Measurements from ENCODE around the gene ZNF274. TPM values are rescaled to one million over a fixed set of nuclear protein-coding genes. Genes with fewer than 3 reads are reported as not detected.

The ZNF274 gene
- total RNA-seq, 4 donors from 2014 or later = 32.4 to 46.8 (median 39.7) TPM

DNA sequence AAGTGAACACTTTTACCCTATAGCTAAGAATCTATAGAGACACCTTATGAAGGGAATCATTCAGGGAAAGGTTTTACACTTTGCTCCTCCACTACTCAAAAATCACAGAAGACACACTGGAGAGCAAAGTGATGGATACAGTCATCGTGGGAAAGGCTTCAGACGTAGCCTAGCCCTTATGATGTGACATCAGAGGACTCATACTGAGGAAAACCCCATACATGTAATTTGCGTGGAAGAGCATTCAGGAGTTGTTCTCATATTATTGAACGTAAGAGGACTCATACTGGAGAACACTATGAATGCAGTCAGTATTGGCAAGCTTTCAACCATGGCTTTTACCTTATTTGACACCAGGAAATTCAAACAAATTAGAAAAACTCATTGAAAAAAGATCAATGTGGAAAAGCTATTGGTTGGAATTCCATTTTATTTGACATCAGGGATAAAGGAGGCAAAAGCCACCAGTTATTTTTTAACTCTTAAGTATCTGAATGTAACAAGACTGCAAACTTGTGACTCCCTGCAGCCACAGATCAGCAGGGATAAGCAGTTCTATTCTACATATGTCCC is 16.1 kb upstream of the ZNF274 start:
- Histone ChIP-seq H3K27me3 (no peaks in the 10 kb centered on the region), H3K4me1 (no peaks in the 10 kb centered on the region), H3K9me3 (peaks cover 0 to 83% (median 31%) of the 10 kb centered on the region in 4 donors), H3K27ac (no peak overlapping the region), H3K36me3 (no peaks in the 10 kb centered on the region), H3K4me3 (no peak overlapping the region)
- peak in 1 of 3 donors; percentile 4 for DNase-seq
- TF ChIP-seq POLR2A (IDR thresholded peaks at IDR 0.05) = no peak
- TF ChIP-seq, protein P1, sequence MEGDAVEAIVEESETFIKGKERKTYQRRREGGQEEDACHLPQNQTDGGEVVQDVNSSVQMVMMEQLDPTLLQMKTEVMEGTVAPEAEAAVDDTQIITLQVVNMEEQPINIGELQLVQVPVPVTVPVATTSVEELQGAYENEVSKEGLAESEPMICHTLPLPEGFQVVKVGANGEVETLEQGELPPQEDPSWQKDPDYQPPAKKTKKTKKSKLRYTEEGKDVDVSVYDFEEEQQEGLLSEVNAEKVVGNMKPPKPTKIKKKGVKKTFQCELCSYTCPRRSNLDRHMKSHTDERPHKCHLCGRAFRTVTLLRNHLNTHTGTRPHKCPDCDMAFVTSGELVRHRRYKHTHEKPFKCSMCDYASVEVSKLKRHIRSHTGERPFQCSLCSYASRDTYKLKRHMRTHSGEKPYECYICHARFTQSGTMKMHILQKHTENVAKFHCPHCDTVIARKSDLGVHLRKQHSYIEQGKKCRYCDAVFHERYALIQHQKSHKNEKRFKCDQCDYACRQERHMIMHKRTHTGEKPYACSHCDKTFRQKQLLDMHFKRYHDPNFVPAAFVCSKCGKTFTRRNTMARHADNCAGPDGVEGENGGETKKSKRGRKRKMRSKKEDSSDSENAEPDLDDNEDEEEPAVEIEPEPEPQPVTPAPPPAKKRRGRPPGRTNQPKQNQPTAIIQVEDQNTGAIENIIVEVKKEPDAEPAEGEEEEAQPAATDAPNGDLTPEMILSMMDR (IDR thresholded peaks at IDR 0.05) = no peak

DNA sequence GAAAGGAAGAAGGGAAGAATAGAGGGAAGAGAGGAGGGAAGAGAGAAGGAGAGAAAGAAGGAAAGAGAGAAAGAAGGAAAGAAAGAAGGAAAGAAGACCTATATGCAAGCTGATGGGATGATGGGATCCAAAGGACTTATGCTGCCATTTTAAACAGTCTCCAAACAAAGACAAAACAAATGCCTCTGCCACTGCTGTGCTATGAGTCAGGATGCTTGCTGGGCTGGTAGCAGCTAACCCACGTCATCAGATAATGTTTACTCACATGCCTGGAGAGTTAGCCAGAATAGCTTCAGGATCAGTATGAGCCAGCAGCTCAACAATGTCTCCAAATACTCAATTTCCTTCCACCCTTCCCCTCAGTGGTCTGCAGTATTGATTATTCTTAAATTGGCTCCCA is 12.0 kb upstream of the ZNF274 start:
- H3K27ac ChIP-seq = no peak overlapping the region
- H3K36me3 ChIP-seq = no peaks in the 10 kb centered on the region
- no peaks in the 10 kb centered on the region for H3K4me1 ChIP-seq
- no peak for TF ChIP-seq POLR2A (IDR thresholded peaks at IDR 0.05)
- TF ChIP-seq, protein P1 (IDR thresholded peaks at IDR 0.05) = no peak
- H3K4me3 ChIP-seq = no peak overlapping the region
- no peaks in the 10 kb centered on the region for H3K27me3 ChIP-seq
- H3K9me3 ChIP-seq = peaks cover 0 to 87% (median 33%) of the 10 kb centered on the region in 4 donors
- no peak for DNase-seq

DNA sequence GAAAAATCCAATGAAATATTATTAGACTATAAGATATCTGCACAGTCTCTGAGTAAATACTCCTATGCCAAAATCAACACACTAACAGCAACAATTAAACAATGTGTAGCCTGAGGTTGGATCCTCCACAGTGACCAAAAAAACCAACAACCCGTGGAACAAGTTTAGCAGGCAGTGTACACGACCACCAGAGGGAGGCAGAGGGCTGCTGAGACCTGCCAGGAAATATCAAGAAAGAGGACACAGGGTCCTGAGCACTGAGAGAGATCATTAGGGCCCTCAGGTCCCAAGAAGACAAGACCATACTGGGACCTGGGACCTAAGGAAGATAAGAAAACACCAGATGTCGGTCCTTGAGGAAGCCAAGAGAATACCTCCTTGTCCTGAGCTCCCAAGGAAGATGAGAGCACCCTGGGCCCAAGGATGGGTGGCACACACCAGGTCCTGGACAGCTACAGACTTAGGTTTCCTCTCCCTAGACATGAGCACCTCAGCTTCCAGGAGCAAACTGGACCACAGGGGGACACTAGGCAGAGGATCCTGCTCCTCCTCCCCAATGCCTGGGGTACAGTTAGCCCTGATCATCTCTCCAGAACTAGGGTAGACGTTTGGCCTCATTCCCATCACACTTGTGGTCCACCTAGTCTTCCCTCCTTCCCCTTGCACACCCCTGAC is 822 bp upstream of the ZNF274 start:
- H3K27me3 ChIP-seq = no peaks in the 10 kb centered on the region
- DNase-seq = peak in 2 of 3 donors; percentile 54 to 66
- TF ChIP-seq, protein P1 (IDR thresholded peaks at IDR 0.05) = peak; percentile 15 to 47 (median 30)
- no peak for TF ChIP-seq POLR2A (IDR thresholded peaks at IDR 0.05)
- H3K4me3 ChIP-seq = peak overlapping the region; percentile 75 to 84 (median 82)
- peak overlapping the region; percentile 88 to 99 (median 96) for H3K27ac ChIP-seq
- H3K4me1 ChIP-seq = no peaks in the 10 kb centered on the region
- peaks cover 0 to 93% (median 38%) of the 10 kb centered on the region in 4 donors for H3K9me3 ChIP-seq
- H3K36me3 ChIP-seq = peaks cover 0 to 39% (median 3%) of the 10 kb centered on the region in 3 donors

DNA sequence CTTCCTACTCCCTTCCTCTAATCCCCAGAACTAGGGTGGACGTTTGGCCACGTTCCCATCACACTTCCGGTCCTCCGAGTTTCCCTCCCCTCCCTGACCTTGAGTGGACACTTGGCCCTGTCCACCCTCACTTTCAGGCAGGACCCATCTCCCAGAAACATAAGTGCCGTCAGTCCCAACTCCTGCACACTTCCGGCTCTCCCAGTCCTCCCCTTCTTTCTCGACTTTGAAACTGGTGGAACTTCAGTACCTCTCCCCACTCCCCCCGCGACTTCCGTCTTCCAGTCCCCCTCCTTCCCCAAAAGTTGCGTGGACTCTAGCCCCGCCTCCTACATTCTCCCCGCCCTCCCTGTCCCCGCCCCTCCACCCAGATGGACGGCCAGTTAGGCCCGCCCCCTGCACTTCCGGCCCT is 278 bp upstream of the ZNF274 start:
- TF ChIP-seq, protein P1 (IDR thresholded peaks at IDR 0.05) = no peak
- TF ChIP-seq POLR2A (IDR thresholded peaks at IDR 0.05) = no peak
- Histone ChIP-seq H3K9me3 (peaks cover 0 to 93% (median 40%) of the 10 kb centered on the region in 4 donors), H3K36me3 (peaks cover 0 to 43% (median 3%) of the 10 kb centered on the region in 3 donors), H3K4me1 (no peaks in the 10 kb centered on the region), H3K27me3 (no peaks in the 10 kb centered on the region), H3K27ac (peak overlapping the region; percentile 88 to 99 (median 96)), H3K4me3 (peak overlapping the region; percentile 75 to 84 (median 82))
- DNase-seq = peak in 1 of 3 donors; percentile 92

DNA sequence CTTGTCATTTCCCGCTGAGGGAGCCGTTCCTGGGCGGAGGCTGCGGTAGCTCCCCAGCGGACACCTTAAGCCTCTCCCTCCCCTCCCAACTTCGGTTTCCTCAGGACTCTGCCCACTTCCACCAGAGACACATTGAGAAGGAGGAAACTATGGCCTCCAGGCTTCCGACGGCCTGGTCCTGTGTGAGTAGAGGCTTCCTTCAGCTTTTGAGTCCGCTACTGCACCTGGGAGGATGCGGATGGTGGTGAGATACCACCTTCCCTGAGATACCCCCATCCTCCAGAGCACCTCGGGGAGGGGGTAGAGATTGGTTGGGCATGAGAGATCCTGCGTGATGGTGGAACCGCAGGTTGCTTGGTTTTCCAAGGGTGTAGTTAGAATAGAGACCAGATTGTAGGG is 955 bp downstream of the ZNF274 start:
- peak overlapping the region; percentile 75 to 84 (median 82) for H3K4me3 ChIP-seq
- peak in 1 of 3 donors; percentile 33 for DNase-seq
- no peaks in the 10 kb centered on the region for H3K4me1 ChIP-seq
- TF ChIP-seq, protein P1 (IDR thresholded peaks at IDR 0.05) = no peak
- no peak for TF ChIP-seq POLR2A (IDR thresholded peaks at IDR 0.05)
- peaks cover 0 to 47% (median 3%) of the 10 kb centered on the region in 3 donors for H3K36me3 ChIP-seq
- H3K27ac ChIP-seq = peak overlapping the region; percentile 88 to 99 (median 96)
- H3K9me3 ChIP-seq = peaks cover 0 to 91% (median 40%) of the 10 kb centered on the region in 4 donors
- no peaks in the 10 kb centered on the region for H3K27me3 ChIP-seq
